Tibial nerve (tissue), 3 donors: ENCODE measurements around the gene KDM4C.

Experiments used
- CTCF ChIP-seq, 5 experiments: fragments of 200-600 bp in 3 of 5; fragments of 450-650 bp in 2 of 5; sonication (generic) in 3 of 5; IDR thresholded peaks; one replicate each; pipeline ENCODE4 v1.5.1; 2016 to 2019; ENCODE audit warnings: antibody characterized with exemption in 5 of 5, mild to moderate bottlenecking in 3 of 5, moderate library complexity in 2 of 5
- POLR2A ChIP-seq, 2 donors: fragments of 450-650 bp; IDR thresholded peaks; one replicate each; pipeline ENCODE4 v1.6.1; 2017; ENCODE audit warnings: antibody characterized with exemption in 2 of 2, mild to moderate bottlenecking in 2 of 2, moderate library complexity in 2 of 2

- TF ChIP-seq CTCF (IDR thresholded peaks at IDR 0.05) (no peak), POLR2A (IDR thresholded peaks at IDR 0.05) (no peak)
Observed at GRCh38 chr9:6959270-6960000, 201.7 kb downstream of the KDM4C start.
